K562 (cell line): Measurements from ENCODE around the gene UGT1A3. TPM values are rescaled to one million over a fixed set of nuclear protein-coding genes. Genes with fewer than 3 reads are reported as not detected.
"Not testable (repeated sequence)": the region's sequence is repeated elsewhere in the genome, so short reads cannot be mapped to it uniquely, and the experiment has no call there.

Source experiments
- ATAC-seq: fragments of 200-7000 bp; cut with Tn5 transposase; 3 replicates; pipeline ENCODE4 v1.9.1; 2020; ENCODE audit warnings: moderate library complexity
- BruUV-seq: library from RNA; stranded (reverse); fragments of 400-500 nt; replicated peaks from 2 replicates; lab custom pipeline; 2021; lab: Mats Ljungman, UMichigan
- CTCF ChIA-PET: fragments of 300-600 bp; formaldehyde crosslinking; extraction: SDS; loops from one replicate; lab custom pipeline; 2021; ENCODE audit warnings: low intra/inter-chr PET ratio; lab: Yijun Ruan, JAX
- POLR2A ChIA-PET: fragments of 300-600, 350-650 bp; sonication (Branson Sonifier 250); formaldehyde crosslinking; extraction: SDS; loops from one replicate; lab custom pipeline; 2021; ENCODE audit warnings: antibody characterized with exemption, inconsistent platforms; lab: Yijun Ruan, JAX
- DNase-seq, 4 experiments: peaks; one replicate each; pipeline versions ENCODE4 v3.0.0 to v3.0.0-alpha.2; 2011 to 2018; ENCODE audit warnings: low spot score in 3 of 4, mixed read lengths in 3 of 4; ENCODE audit errors: extremely low read depth in 1 of 4
- FAIRE-seq: peaks from 2 replicates; lab custom pipeline; 2011; peaks lifted over from hg19 to GRCh38; lab: Jason Lieb, UNC
- H2AFZ ChIP-seq: 2 replicates; pipeline ENCODE4 v1.6.0; 2011; ENCODE audit warnings: low read depth, low read length, control low read depth, inconsistent platforms
- H3K27ac ChIP-seq: fragments of 200-600 bp; 3 replicates; pipeline ENCODE4 v1.8.0; 2011; ENCODE audit warnings: low read depth, mild to moderate bottlenecking, control low read depth, inconsistent platforms, low read length, moderate library complexity, mixed read lengths; ENCODE audit errors: extremely low read depth
- H3K27me3 ChIP-seq, 2 experiments: fragments of 300-600 bp in 1 of 2; 2 replicates in 1 of 2; 3 replicates in 1 of 2; pipeline versions ENCODE4 v1.6.0 to v1.8.0; 2011; ENCODE audit warnings: inconsistent platforms in 2 of 2, low read length in 2 of 2, mild to moderate bottlenecking in 1 of 2, mixed read lengths in 1 of 2, moderate library complexity in 1 of 2; ENCODE audit not compliant: control insufficient read depth in 2 of 2, insufficient read depth in 2 of 2
- H3K36me3 ChIP-seq: fragments of 300-600 bp; 3 replicates; pipeline ENCODE4 v1.8.0; 2011; ENCODE audit warnings: mild to moderate bottlenecking, low read length, inconsistent platforms; ENCODE audit not compliant: control insufficient read depth, insufficient read depth
- H3K4me1 ChIP-seq, 2 experiments: fragments of 200-600 bp in 1 of 2; replicated peaks in 1 of 2; 2 replicates in 1 of 2; 3 replicates in 1 of 2; pipeline versions ENCODE4 v1.5.1 to v1.8.0; 2011; ENCODE audit warnings: inconsistent platforms in 2 of 2, low read length in 2 of 2, mild to moderate bottlenecking in 1 of 2, mixed read lengths in 1 of 2, moderate library complexity in 1 of 2; ENCODE audit not compliant: control insufficient read depth in 2 of 2, insufficient read depth in 2 of 2
- H3K4me2 ChIP-seq: 2 replicates; pipeline ENCODE4 v1.6.1; 2011; ENCODE audit warnings: low read length, control low read depth, inconsistent platforms, mixed read lengths; ENCODE audit not compliant: insufficient read depth
- H3K4me3 ChIP-seq: fragments of 200-600 bp; sonication (generic), shearing (Covaris generic); 2 replicates; pipeline ENCODE4 v1.5.1; 2016; ENCODE audit warnings: control low read depth, inconsistent platforms
- H3K79me2 ChIP-seq: fragments of 200-600 bp; 3 replicates; pipeline ENCODE4 v1.8.0; 2011; ENCODE audit warnings: low read length, inconsistent platforms; ENCODE audit not compliant: control insufficient read depth, insufficient read depth
- H3K9ac ChIP-seq, 2 experiments: 2 replicates each; pipeline versions ENCODE4 v1.6.0 to v1.6.1; 2011; ENCODE audit warnings: low read depth in 2 of 2, low read length in 2 of 2, control low read depth in 1 of 2, inconsistent platforms in 1 of 2, mild to moderate bottlenecking in 1 of 2, mixed read lengths in 1 of 2; ENCODE audit not compliant: insufficient read depth in 1 of 2
- H3K9me1 ChIP-seq: one replicate; pipeline ENCODE4 v1.6.0; 2011; ENCODE audit warnings: inconsistent platforms, mild to moderate bottlenecking, low read length, moderate library complexity; ENCODE audit not compliant: control insufficient read depth, insufficient read depth
- H3K9me3 ChIP-seq: replicated peaks from 2 replicates; pipeline ENCODE4 v1.5.1; 2011; ENCODE audit warnings: low read depth, low read length, inconsistent platforms; ENCODE audit not compliant: control insufficient read depth, insufficient read depth
- H4K20me1 ChIP-seq: replicated peaks from 2 replicates; pipeline ENCODE4 v1.6.1; 2011; ENCODE audit warnings: low read length, inconsistent platforms, mixed read lengths; ENCODE audit not compliant: control insufficient read depth, insufficient read depth
- E2F3 ChIP-seq: fragments of 250-450 bp; sonication (Bioruptor Pico); IDR thresholded peaks from 2 replicates; pipeline ENCODE4 v1.4.0; 2020; ENCODE audit warnings: mild to moderate bottlenecking
- MXI1 ChIP-seq: IDR thresholded peaks from 2 replicates; pipeline ENCODE4 v1.6.1; 2011; ENCODE audit warnings: low read depth, mild to moderate bottlenecking, improper control_type of control experiment, low read length
- NR4A1 ChIP-seq, 2 experiments: fragments of 250-450 bp in 1 of 2; fragments of 450-650 bp in 1 of 2; sonication (Bioruptor Pico) in 1 of 2; IDR thresholded peaks; 2 replicates each; pipeline versions ENCODE4 v1.4.0 to v1.6.1; 2016 to 2020; ENCODE audit warnings: mild to moderate bottlenecking in 2 of 2, missing compliant biosample characterization in 1 of 2, missing genetic modification characterization in 1 of 2, moderate library complexity in 1 of 2
- POLR2H ChIP-seq: IDR thresholded peaks from 2 replicates; pipeline ENCODE4 v1.6.1; 2016; ENCODE audit warnings: missing genetic modification characterization, low read depth, mild to moderate bottlenecking, control low read depth, missing compliant biosample characterization, moderate library complexity
- RBM17 ChIP-seq: fragments of 200-400 bp; formaldehyde crosslinking; IDR thresholded peaks from 2 replicates; pipeline ENCODE4 v1.6.1; 2017; ENCODE audit warnings: low read depth, mild to moderate bottlenecking, low read length, borderline replicate concordance
- TAL1 ChIP-seq: fragments of 450-650 bp; IDR thresholded peaks from 2 replicates; pipeline ENCODE4 v1.6.1; 2016; ENCODE audit warnings: mild to moderate bottlenecking
- TRIM28 ChIP-seq: fragments of 450-650 bp; IDR thresholded peaks from 2 replicates; pipeline ENCODE4 v1.6.1; 2017
- ZNF408 ChIP-seq: fragments of 250-450 bp; sonication (Bioruptor Pico); IDR thresholded peaks from 2 replicates; pipeline ENCODE4 v1.4.0; 2020; ENCODE audit warnings: low read depth, mild to moderate bottlenecking, moderate library complexity
- WGBS: fragments of 100-300 bp; shearing (Covaris generic); methylation state at CpG from one replicate; pipeline ENCODE4 v1.1.6; 2016; ENCODE audit warnings: low coverage, mixed read lengths; ENCODE audit not compliant: insufficient coverage; ENCODE audit errors: missing lambda C conversion rate; 5-methylcytosine and 5-hydroxymethylcytosine counted together
- in situ Hi-C: fragments of 300-500 bp; cut with MboI; formaldehyde crosslinking; loops from 4 replicates; pipeline ENCODE4 v1.15.0; 2018; ENCODE audit warnings: inconsistent platforms, mixed read lengths
- intact Hi-C: fragments of 100-400 bp; cut with micrococcal nuclease; formaldehyde crosslinking; loops from 2 replicates; pipeline ENCODE4 v1.14.2; 2022
- polyA plus RNA-seq, 8 experiments: library from polyadenylated mRNA; depleted of rRNA in 4 of 8; stranded (reverse) in 5 of 8; unstranded in 3 of 8; fragments of >200 nt; fragmentation: Nextera tagmentation in 2 of 8; fragmentation: Illumina TruSeq in 1 of 8; extraction: Ambion mirVana in 2 of 8; extraction: Trizol in 1 of 8; gene quantifications; 2 replicates each; pipeline versions ENCODE4 v1.2.1 to v1.2.3, GENCODE V29; 2011 to 2014; ENCODE audit warnings: inconsistent platforms in 1 of 8, missing spikeins in 1 of 8
- total RNA-seq, 7 experiments: library from RNA; depleted of rRNA in 6 of 7; stranded (reverse); fragments of >200 nt in 6 of 7; fragmentation: Illumina TruSeq in 2 of 7; extraction: Trizol in 2 of 7; gene quantifications; 2 replicates each; pipeline versions ENCODE4 v1.2.1 to v1.2.3, GENCODE V29; 2011 to 2021; ENCODE audit warnings: low replicate concordance in 1 of 7
- TF ChIP-seq, protein P1 (sequence below): IDR thresholded peaks from 2 replicates; pipeline ENCODE4 v1.6.1; 2011; ENCODE audit warnings: borderline replicate concordance, low read depth, mild to moderate bottlenecking, moderate library complexity, low read length; ENCODE audit not compliant: insufficient read depth, poor library complexity, severe bottlenecking
- TF ChIP-seq, protein P2 (sequence below): fragments of 450-650 bp; IDR thresholded peaks from 2 replicates; pipeline ENCODE4 v1.6.1; 2016; ENCODE audit warnings: antibody characterized with exemption

UGT1A3 gene
- total and polyA plus RNA-seq, 9 of the 15 experiments (the other 6 are each of a cell fraction or from before 2014, with no cell fraction given), result not detected

DNA sequence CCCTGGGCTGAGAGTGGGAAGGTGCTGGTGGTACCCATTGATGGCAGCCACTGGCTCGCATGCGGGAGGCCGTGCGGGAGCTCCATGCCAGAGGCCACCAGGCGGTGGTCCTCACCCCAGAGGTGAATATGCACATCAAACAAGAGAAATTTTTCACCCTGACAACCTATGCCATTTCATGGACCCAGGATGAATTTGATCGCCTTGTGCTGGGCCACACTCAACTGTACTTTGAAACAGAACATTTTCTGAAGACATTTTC lies 18.4 kb downstream of the UGT1A3 start:
- Histone ChIP-seq H3K4me2 (no peak overlapping the region), H3K9me1 (no peaks in the 10 kb centered on the region), H2AFZ (no peak overlapping the region), H3K9ac (no peak overlapping the region), H3K36me3 (no peaks in the 10 kb centered on the region), H4K20me1 (no peaks in the 10 kb centered on the region), H3K4me3 (no peak overlapping the region), H3K4me1 (peaks cover 0 to 7% of the 10 kb centered on the region in 2 experiments; a peak in 2 of 5 replicates), H3K9me3 (no peaks in the 10 kb centered on the region), H3K27me3 (no peaks in the 10 kb centered on the region), H3K79me2 (no peaks in the 10 kb centered on the region), H3K27ac (no peak overlapping the region)
- DNase-seq, result no peak
- in situ Hi-C loops, result no loop called here
- whole genome bisulfite sequencing, result 3% methylated on average over 6 of the region's 6 CpGs
- no peak for FAIRE-seq
- POLR2A ChIA-PET, result no interaction called here
- no peak for ATAC-seq
- BruUV-seq, result no TSS peak
- CTCF ChIA-PET, result no interaction called here
- intact Hi-C loops, result no loop called here
- TF ChIP-seq, protein P1, sequence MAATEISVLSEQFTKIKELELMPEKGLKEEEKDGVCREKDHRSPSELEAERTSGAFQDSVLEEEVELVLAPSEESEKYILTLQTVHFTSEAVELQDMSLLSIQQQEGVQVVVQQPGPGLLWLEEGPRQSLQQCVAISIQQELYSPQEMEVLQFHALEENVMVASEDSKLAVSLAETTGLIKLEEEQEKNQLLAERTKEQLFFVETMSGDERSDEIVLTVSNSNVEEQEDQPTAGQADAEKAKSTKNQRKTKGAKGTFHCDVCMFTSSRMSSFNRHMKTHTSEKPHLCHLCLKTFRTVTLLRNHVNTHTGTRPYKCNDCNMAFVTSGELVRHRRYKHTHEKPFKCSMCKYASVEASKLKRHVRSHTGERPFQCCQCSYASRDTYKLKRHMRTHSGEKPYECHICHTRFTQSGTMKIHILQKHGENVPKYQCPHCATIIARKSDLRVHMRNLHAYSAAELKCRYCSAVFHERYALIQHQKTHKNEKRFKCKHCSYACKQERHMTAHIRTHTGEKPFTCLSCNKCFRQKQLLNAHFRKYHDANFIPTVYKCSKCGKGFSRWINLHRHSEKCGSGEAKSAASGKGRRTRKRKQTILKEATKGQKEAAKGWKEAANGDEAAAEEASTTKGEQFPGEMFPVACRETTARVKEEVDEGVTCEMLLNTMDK, result no peak
- TF ChIP-seq ZNF408 (CRISPR knock-in tag) (no peak), NR4A1 (CRISPR knock-in tag; IDR thresholded peaks at IDR 0.05) (no peak), NR4A1 (tag; IDR thresholded peaks at IDR 0.05) (no peak), POLR2H (tag) (no peak), RBM17 (no peak), E2F3 (CRISPR knock-in tag) (no peak), TAL1 (no peak), TRIM28 (no peak), MXI1 (no peak)
- TF ChIP-seq, protein P2, sequence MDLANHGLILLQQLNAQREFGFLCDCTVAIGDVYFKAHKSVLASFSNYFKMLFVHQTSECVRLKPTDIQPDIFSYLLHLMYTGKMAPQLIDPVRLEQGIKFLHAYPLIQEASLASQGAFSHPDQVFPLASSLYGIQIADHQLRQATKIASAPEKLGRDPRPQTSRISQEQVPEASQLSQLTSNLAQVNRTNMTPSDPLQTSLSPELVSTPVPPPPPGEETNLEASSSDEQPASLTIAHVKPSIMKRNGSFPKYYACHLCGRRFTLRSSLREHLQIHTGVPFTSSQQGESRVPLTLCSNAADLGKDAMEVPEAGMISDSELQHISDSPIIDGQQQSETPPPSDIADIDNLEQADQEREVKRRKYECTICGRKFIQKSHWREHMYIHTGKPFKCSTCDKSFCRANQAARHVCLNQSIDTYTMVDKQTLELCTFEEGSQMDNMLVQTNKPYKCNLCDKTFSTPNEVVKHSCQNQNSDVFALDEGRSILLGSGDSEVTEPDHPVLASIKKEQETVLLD, result no peak
- TF ChIP-seq, all 486 proteins: peak for 0

DNA sequence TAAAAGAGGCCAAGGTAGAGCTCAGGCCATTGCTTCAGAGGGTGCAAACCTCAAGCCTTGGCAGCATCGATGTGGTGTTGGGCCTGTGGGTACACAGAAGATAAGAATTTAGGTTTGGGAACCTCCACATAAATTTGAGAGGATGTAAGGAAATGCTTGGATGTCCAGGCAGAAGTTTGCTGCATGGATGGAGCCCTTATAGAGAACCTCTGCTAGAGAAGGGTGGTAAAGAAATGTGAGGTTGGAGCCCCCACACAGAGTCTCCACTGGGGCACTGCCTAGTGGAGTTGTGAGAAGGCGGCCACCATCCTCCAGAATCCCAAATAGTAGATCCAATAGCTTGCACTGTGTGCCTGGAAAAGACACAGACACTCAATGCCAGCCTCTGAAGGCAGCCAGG lies 21.8 kb downstream of the UGT1A3 start:
- H3K79me2 ChIP-seq, H2AFZ ChIP-seq, BruUV-seq, H3K4me2 ChIP-seq, H3K9me1 ChIP-seq, intact Hi-C loops, H3K4me3 ChIP-seq, H4K20me1 ChIP-seq, FAIRE-seq, H3K36me3 ChIP-seq, H3K27ac ChIP-seq, DNase-seq, in situ Hi-C loops, ATAC-seq, H3K27me3 ChIP-seq, H3K4me1 ChIP-seq, H3K9ac ChIP-seq, POLR2A ChIA-PET, H3K9me3 ChIP-seq, CTCF ChIA-PET: not testable (repeated sequence)
- 0% methylated on average over 2 of the region's 2 CpGs for WGBS
